ENCODE results near the gene PCCA.
"Not testable (repeated sequence)": the region's sequence is repeated elsewhere in the genome, so short reads cannot be mapped to it uniquely, and the experiment has no call there.

The PCCA gene

GRCh38 chr13:100140441-100140840 lies 51.5 kb downstream of the PCCA start:
- DNase-seq (ENCODE audit: low read depth): no peak

DNA sequence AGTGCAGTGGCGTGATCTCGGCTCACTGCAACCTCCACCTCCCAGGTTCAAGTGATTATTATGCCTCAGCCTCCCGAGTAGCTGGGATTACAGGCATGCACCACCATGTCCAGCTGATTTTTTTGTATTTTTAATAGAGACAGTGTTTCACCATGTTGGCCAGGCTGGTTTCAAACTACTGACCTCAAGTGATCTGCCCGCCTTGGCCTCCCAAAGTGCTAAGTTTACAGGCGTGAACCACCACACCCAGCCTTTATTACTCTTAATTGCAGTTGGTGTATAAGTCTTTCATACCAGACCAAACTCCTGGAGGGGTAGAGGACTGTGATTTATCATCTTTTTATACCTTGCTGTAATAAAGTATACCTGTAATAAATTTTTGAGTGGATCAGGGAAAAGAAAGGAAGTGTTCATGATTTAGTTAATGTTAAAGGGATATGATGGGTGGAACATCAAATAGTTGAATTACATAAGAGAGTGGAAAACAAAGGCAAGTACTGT lies 52.6 kb downstream of the PCCA start:
- DNase-seq (ENCODE audit: low read depth): not testable (repeated sequence)

DNA sequence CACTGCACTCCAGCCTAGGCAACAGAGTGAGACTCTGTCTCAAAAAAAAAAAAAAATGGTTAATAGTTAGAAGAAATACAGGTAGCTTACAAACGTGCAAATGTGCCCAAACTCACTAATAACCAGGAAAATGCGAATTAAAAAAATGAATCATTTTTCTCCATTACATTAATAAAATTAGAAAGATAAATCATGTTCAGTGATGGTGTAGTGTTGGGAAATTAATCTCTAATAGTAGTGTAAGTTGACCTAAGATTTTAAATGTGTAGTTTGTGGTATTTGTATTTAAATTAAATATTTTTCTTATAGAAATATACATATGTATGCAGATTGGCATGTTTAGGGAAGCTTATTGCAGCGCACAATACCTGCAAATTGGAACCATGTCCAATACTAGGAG lies 57.6 kb downstream of the PCCA start:
- DNase-seq (ENCODE audit: low read depth): no peak

DNA sequence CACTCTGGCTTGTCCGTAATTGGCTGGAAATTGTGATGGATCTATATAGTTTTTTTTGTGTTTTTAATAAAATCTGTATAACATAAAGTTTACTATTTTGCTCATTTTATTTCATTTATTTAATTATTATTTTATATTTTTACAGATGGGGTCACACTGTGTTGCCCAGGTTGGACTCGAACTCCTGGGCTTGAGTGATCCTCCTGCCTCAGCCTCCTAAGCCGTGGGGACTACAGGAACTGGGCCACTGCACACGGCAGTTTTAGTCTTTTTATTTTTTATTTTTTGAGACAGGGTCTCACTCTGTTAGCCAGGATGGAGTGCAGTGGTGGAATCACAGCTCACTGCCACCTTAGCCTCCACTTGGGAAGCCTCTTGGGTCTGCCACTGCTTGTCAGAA lies 58.9 kb downstream of the PCCA start:
- DNase-seq (ENCODE audit: low read depth): no peak

GRCh38 chr13:100148422-100148821 lies 59.5 kb downstream of the PCCA start:
- DNase-seq (ENCODE audit: low read depth): no peak

DNA sequence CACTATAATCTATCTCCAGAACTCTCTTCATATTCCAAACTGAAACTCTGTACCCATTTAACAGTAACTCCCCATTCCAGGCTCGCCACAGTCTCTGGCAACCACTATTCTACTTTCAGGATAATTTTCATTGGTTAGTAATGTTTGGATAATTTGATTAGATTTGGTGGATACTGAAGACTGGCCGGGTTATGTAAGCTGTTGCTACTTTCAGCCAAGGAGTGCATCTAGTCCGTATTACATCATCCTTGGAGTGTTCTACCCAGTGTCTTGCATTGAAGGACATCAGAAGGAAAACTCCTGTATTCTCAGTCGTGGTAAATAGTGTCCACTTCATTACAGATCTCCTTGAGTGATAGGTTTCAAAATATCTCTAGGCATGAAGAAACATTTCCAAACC lies 60.5 kb downstream of the PCCA start:
- DNase-seq (ENCODE audit: low read depth): no peak

- not testable (repeated sequence) for DNase-seq (ENCODE audit: low read depth)
These were observed 61.8 kb downstream of the PCCA start for GRCh38 chr13:100150711-100151110.

- DNase-seq (ENCODE audit: low read depth): no peak
These were observed 66.0 kb downstream of the PCCA start for GRCh38 chr13:100154842-100155416.

GRCh38 chr13:100156788-100157187 lies 67.9 kb downstream of the PCCA start:
- DNase-seq (ENCODE audit: low read depth): no peak

- DNase-seq (ENCODE audit: low read depth): no peak
These were observed 69.7 kb downstream of the PCCA start for GRCh38 chr13:100158569-100158968.

- no peak for DNase-seq (ENCODE audit: low read depth)
These were observed 70.7 kb downstream of the PCCA start for GRCh38 chr13:100159584-100159983.

DNA sequence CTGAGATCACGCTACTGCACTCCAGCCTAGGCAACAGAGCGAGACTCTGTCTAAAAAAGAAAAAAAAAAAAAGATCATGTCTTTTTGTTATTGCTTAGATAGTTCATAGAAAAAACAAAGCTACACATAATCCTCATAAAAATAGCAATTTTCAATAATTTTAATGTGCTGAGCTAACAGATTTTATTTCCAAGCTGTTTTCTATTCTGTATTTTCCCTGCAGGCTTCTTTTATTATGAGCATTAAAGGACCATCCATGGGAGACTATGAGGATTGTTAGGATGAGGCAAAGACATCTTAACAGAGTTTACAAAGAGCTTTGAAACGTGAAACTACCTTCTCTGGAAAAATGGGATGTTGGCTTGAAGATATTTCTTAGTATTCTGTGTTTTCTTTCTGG lies 71.6 kb downstream of the PCCA start:
- DNase-seq (ENCODE audit: low read depth): no peak

GRCh38 chr13:100163375-100163774 lies 74.5 kb downstream of the PCCA start:
- no peak for DNase-seq (ENCODE audit: low read depth)

DNA sequence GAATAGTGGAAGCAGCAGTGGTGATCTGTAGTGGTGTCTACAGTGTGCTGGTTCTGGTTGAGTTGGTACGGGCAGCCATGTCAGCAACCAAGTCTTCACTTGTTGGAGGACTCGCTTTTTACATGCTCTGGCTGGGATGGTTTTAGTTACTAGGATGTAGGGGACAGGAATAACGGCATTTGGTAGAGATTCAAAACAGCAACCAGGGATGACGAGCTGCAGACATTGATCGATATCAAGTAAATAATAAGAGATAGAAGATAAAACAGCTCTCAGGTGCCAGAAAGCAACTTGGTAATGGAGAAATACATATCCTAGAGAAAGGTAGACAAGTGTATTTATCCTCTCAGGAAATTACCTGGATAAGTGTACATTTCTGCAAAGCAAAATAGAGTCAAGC lies 84.3 kb downstream of the PCCA start:
- no peak for DNase-seq (ENCODE audit: low read depth)

DNA sequence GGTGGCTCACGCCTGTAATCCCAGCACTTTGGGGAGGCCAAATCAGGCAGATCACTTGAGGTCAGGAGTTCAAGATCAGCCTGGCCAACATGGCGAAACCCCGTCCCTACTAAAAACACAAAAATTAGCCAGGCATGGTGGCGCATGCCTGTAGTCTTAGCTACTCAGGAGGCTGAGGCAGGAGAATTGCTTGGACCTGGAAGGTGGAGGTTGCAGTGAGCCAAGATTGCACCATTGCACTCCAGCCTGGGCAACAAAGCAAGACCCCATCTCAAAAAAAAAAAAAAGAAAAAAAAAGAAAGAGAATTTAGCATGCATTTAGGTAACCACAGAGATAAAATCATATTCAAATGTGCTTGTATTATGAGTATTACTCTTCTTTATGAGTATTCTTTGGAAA lies 85.6 kb downstream of the PCCA start:
- not testable (repeated sequence) for DNase-seq (ENCODE audit: low read depth)

- DNase-seq (ENCODE audit: low read depth): no peak
These were observed 86.3 kb downstream of the PCCA start for GRCh38 chr13:100175078-100175802.

GRCh38 chr13:100175803-100176182 lies 86.9 kb downstream of the PCCA start:
- no peak for DNase-seq (ENCODE audit: low read depth)

DNA sequence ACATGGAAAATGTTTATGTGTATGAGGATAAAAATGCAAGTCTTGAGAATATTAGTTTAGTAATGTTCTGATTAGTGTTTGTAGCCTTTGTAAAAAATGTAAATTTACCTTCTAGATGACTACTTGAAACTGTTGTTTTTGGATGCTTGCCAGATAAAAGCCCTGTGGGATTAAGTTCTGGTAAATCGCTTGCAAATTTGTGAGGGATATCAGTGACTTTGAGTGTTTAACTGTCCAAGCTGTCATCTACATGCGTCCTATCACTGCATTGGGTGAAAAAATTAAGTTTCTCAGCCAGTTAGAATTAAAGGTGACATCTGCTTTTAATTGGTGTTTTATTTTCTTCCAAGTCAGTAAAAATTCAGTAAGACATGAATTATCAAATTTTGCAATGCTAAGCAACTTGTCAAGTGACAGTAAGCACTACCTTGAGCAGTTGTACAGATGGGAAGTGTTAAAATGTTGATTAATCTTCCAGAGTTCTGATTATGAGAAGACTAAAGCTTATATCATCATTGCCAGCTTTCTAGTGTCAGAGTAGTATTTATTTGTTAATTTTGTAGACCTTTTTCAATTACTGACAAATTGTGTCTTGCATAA lies 88.0 kb downstream of the PCCA start:
- DNase-seq (ENCODE audit: low read depth): no peak

DNA sequence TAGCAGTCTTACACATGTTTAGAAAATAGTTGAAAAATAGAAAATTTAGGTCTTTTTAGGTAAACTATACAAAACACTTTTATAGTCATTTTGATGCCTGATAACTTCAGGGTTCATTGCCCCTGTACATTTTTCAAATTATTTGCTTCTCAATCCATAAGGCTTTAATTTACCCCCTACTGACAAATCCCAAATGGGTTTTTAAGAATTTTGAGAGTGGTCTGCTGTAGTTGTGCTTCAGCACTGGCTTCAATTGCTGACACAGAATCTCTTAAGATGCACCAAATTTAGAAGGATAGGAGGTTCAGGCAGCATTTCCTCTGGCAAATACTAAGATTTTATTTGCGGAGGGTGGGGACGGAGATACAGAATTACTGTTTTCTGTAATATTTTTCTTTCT lies 89.4 kb downstream of the PCCA start:
- no peak for DNase-seq (ENCODE audit: low read depth)

GRCh38 chr13:100179276-100179675 lies 90.4 kb downstream of the PCCA start:
- DNase-seq (ENCODE audit: low read depth): no peak

DNA sequence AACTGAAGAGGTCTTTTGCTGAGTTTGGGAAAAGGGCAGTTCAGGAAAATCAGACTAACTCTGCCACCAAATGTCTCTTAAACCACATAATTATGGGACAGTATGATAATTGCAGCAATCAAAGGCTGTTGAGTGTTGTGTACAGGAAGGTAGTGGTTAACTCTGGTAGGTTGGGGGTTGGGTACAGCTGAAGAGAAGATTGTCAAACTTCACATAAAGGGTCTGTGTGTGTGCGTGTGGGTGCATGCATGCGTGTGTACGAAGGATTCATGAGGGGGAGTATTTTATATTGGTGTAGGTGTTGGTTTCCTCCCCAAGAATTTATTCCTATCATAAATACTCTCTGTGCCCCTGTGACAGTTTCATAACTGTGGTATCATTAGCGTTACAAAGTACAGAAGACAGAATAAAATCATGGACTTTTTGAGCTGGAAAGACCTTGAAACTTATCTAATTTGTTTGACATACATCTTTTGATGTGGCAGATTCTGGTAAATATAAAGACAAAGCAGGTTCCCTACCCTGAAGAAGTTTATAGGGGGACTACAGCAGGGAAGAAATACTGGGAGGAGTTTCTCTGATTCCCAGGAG lies 94.1 kb downstream of the PCCA start:
- no peak for DNase-seq (ENCODE audit: low read depth)

DNA sequence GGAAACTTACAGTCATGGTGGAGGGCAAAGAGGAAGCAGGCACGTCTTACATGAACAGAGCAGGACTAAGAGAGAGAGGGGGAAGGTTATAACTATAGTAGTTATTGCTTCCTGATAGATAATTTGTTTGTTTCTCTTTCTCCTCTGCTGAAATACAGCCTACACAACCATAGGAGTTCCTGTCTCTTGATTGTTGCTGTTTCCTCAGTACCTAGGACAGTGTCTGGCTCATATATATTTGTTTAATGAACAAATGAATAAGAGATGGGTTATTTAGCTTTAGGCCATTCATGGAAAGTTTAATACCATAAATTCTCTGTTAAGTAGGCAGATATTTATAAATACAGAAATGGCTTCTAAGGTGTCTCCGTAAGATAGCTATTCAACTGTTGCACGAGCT lies 95.2 kb downstream of the PCCA start:
- DNase-seq (ENCODE audit: low read depth): no peak

GRCh38 chr13:100195568-100195967 lies 106.7 kb downstream of the PCCA start:
- DNase-seq (ENCODE audit: low read depth): no peak

Data from GM04503 (cell line).